ENCODE measurements around the gene ZNF609. TPM values are rescaled to one million over a fixed set of nuclear protein-coding genes. Genes with fewer than 3 reads are reported as not detected.
"Not testable (repeated sequence)": the region's sequence is repeated elsewhere in the genome, so short reads cannot be mapped to it uniquely, and the experiment has no call there.

The ZNF609 gene
- polyA plus RNA-seq, 3 donors: 34.6 to 37.9 (median 34.9) TPM

- DNase-seq (ENCODE audit: extremely low read depth in 1 of 11, low read depth in 9 of 11, low spot score in 4 of 11): no peak
These were observed 101.7 kb downstream of the ZNF609 start for GRCh38 chr15:64562003-64562640.

- no peak for DNase-seq (ENCODE audit: extremely low read depth in 1 of 11, low read depth in 9 of 11, low spot score in 4 of 11)
These were observed 105.7 kb downstream of the ZNF609 start for GRCh38 chr15:64566102-64566501.

DNA sequence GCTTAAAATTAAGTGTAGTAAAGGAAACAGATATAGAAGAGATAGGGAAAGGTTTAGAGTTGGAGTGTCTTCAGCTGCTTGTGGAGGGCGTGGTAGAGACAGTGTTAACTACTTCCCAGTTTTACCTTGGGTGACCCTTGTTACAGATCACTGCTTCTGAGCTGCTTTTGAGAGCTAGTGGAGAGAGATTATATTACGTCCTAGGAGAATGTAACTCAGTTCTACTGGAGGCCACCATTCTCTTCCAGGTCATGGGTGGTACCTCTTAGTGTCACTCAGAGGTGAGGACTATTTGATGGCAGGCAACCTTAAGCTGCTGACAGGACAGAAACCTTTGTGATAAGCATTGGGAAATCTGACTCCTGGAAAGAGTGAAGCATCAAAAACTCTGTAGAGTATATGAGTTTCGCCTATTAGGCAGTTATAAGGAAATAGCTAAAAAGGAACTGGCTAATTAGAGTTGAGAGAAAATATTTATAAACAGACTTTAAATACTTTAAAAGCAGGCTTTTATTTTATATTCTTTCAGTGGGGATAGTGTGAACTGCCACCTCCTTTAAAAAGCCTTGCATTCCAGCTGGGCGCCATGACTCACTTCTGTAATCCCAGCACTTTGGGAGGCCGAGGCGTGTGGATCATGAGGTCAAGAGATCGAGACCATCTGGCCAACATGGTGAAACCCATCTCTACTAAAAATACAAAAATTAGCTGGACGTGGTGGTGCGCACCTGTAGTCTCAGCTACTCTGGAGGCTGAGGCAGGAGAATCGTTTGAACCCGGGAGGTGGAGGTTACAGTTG is 106.5 kb downstream of the ZNF609 start:
- peak in 5 of 11 donors; percentile 10 to 38 (median 36) for DNase-seq (ENCODE audit: extremely low read depth in 1 of 11, low read depth in 9 of 11, low spot score in 4 of 11)

DNA sequence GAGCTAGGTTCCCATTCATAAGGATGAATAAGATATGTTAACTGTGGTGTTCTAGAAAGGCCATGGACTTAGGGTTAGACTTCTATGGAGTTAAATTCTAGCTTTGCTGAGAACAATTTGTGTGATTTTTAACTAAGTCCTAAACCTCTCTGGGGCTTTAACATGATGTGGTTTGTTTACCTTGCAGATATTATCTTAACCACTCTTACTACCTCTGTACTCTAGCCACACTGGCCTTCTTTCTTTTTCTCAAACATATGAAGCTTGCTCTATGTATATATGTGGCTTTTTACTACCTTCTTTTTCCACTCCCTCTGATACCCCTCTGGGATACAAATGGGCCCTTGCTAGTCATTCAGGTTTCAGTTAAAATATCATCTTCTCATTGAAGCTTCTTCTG is 108.4 kb downstream of the ZNF609 start:
- DNase-seq (ENCODE audit: extremely low read depth in 1 of 11, low read depth in 9 of 11, low spot score in 4 of 11): no peak

- no peak for DNase-seq (ENCODE audit: extremely low read depth in 1 of 11, low read depth in 9 of 11, low spot score in 4 of 11)
These were observed 111.5 kb downstream of the ZNF609 start for GRCh38 chr15:64571857-64572291.

DNA sequence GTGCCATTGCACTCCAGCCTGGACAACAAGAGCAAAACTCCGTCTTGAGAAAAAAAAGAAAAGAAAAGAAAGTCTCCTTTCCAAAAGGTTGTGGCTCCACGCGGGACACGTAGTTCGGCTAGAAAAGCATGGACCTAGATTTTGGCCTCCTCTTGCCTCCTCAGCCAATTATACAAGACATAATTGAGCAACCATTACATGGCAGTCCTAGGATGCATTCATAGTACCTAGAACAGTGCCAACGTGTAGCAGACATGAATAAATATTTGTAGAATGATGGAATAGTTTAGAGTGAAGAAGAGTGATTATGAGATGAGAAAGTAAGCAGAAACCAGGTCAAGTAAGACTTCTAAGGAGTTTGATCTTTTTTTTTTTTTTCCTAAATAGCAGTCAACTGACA is 112.5 kb downstream of the ZNF609 start:
- DNase-seq (ENCODE audit: extremely low read depth in 1 of 11, low read depth in 9 of 11, low spot score in 4 of 11): no peak

- DNase-seq (ENCODE audit: extremely low read depth in 1 of 11, low read depth in 9 of 11, low spot score in 4 of 11): no peak
These were observed 114.1 kb downstream of the ZNF609 start for GRCh38 chr15:64574301-64575017.

- no peak for DNase-seq (ENCODE audit: extremely low read depth in 1 of 11, low read depth in 9 of 11, low spot score in 4 of 11)
These were observed 120.5 kb downstream of the ZNF609 start for GRCh38 chr15:64580696-64581407.

DNA sequence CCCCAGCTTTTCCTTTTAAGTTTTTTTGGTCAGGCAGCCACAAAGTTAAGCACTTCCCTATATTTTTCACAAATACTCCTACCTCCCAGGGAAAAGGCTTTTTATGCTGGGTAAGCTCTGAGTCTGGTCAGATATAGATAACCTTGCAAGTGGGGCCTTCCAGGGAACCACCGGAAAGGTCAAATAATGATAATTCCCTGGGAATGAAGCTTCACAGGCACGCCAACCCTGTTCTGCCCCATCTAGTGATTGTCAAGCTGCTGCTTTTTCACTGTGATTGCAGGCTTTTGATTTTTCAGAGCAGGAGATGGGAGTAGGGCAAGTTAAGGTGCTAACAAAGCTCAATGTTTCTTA is 121.0 kb downstream of the ZNF609 start:
- DNase-seq (ENCODE audit: extremely low read depth in 1 of 11, low read depth in 9 of 11, low spot score in 4 of 11): no peak

DNA sequence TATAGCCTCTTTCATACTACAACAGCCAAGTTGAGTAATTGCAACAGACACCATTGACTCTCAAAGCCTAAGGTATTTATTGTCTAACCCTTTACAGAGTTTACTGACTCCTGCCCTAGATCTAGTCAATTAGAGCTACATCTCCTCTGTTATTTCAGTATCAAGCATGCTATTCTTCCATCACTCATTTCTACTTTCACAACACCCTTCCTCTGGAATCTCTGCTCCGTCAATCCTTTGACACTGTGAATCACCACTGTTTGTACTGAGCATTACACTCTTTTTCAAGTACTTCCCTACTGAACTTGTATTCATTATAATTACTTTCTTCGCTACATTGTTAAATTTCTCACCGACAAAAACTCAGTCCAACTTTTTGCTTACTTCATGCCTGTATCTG is 121.8 kb downstream of the ZNF609 start:
- DNase-seq (ENCODE audit: extremely low read depth in 1 of 11, low read depth in 9 of 11, low spot score in 4 of 11): no peak

DNA sequence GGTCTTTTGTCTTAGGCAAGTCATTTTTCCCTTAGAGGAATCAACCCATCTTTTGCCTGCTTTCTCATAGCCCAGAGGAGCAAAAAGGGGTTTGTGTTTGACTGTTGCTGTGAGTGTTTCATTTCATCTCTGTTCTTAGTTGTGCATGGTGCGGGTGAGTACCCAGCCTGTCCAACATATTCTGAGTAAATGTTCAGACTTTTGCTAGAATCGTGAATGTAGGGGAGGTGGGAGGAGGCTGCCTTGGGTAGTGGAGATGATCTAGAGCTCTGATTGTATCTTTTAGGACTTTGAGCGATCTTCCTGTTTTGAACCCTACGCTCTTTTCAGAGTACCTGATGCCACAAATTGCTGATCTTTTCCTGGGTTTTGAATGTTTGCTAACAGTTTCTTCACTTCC is 123.1 kb downstream of the ZNF609 start:
- DNase-seq (ENCODE audit: extremely low read depth in 1 of 11, low read depth in 9 of 11, low spot score in 4 of 11): no peak

DNA sequence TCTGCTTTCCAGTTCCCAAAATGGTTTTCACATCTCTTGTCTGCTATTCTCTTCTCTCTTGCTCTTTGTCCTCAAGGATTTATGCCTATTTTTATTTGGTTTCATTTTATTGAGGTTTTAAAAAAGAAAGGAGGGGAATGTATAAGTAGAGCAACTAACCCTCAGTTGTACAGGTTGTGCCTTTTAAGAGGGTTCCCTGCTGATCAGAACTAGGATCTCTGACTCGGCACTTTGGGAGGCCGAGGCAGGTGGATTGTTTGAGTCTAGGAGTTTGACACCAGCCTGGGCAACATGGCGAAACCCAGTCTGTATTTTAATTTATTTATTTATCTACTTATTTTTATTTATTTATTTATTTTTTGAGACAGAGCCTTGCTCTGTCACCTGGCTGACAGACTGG is 123.6 kb downstream of the ZNF609 start:
- no peak for DNase-seq (ENCODE audit: extremely low read depth in 1 of 11, low read depth in 9 of 11, low spot score in 4 of 11)

DNA sequence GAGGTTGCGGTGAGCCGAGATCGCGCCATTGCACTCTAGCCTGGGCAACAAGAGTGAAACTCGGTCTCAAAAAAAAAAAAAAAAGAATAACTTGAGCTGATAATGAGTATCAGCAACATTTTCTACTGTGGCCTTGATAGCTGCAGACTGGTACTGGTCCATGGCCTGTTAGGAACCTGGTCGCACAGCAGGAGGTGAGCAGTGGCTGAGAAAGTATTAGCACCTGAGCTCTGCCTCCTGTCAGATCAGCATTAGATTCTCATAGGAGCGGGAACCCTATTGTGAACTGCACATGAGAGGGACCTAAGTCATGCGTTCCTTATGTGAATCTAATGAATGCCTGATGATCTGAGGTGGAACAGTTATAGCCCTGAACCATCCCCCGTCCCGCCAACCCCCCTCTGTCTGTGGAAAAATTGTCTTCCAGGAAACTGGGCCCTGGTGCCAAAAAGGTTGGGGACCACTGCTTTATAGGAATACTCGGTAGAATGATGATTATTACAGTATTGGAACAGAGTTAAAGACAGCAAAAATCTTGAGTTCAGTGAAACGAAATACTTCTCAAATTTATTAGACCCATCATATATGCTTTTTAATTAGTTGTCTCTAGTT is 126.0 kb downstream of the ZNF609 start:
- DNase-seq (ENCODE audit: extremely low read depth in 1 of 11, low read depth in 9 of 11, low spot score in 4 of 11): no peak

DNA sequence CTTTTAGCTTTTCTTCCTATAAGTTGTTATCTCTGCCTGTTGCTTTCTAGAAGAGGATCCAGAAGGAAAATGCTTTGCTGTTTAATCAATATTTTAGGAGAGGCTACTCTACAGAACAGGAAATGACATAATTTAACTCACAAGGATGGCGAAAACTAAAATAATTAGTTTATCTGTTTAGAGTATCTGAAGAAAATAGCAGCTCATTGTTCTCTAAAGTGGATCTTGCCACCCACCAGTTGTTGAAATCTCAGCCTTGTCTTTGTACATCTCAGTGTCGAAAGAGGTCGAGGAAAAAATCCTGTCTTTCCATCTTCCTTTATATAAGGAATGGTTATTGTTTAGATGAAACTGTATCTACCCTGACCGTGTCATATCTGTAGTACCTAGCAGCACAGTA is 126.6 kb downstream of the ZNF609 start:
- no peak for DNase-seq (ENCODE audit: extremely low read depth in 1 of 11, low read depth in 9 of 11, low spot score in 4 of 11)

GRCh38 chr15:64589435-64590084 is 129.2 kb downstream of the ZNF609 start:
- no peak for DNase-seq (ENCODE audit: extremely low read depth in 1 of 11, low read depth in 9 of 11, low spot score in 4 of 11)

- DNase-seq (ENCODE audit: extremely low read depth in 1 of 11, low read depth in 9 of 11, low spot score in 4 of 11): not testable (repeated sequence)
These were observed 132.5 kb downstream of the ZNF609 start for GRCh38 chr15:64592845-64593244.

GRCh38 chr15:64596701-64597476 is 136.5 kb downstream of the ZNF609 start:
- DNase-seq (ENCODE audit: extremely low read depth in 1 of 11, low read depth in 9 of 11, low spot score in 4 of 11): peak in 9 of 11 donors; percentile 19 to 58 (median 40)

DNA sequence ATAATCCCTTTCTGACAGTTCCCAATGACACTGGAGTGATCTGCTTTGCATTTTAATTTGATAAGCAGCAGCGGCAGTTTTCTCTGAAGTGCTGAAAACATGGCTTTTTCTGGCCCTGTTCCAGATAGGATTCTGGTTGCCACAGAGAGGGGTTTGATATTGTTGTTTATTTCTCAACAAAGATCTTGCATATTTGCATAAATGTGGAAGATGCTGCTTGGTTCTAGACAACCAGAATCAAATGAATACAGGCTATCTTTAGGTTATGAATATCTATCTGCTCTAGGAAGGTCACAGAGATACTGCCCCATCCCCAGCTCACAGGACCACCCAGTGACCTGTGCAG is 137.1 kb downstream of the ZNF609 start:
- DNase-seq (ENCODE audit: extremely low read depth in 1 of 11, low read depth in 9 of 11, low spot score in 4 of 11): peak in 3 of 11 donors; percentile 20 to 32 (median 32)

Measured in renal cortex interstitium (tissue), 11 donors.